ENCODE measurements around the gene GPR35. TPM values are rescaled to one million over a fixed set of nuclear protein-coding genes. Genes with fewer than 3 reads are reported as not detected.

The GPR35 gene
- total RNA-seq, 1 donor from 2014 or later: 0.77 TPM

GRCh38 chr2:240648155-240648649 is 22.9 kb downstream of the GPR35 start:
- no peaks in the 10 kb centered on the region for H3K36me3 Mint-ChIP-seq (ENCODE audit: low read depth, unreplicated experiment)
- no peak overlapping the region for H3K27ac Mint-ChIP-seq (ENCODE audit: unreplicated experiment)
- no peak overlapping the region for H3K4me3 Mint-ChIP-seq (ENCODE audit: unreplicated experiment)
- H3K27me3 Mint-ChIP-seq (ENCODE audit: unreplicated experiment): peaks cover 10% of the 10 kb centered on the region
- peaks cover 9% of the 10 kb centered on the region for H3K4me1 Mint-ChIP-seq (ENCODE audit: unreplicated experiment)
- peaks cover 4% of the 10 kb centered on the region for H3K9me3 Mint-ChIP-seq (ENCODE audit: unreplicated experiment)
- no peak for DNase-seq (ENCODE audit: low spot score)
- no peak for TF ChIP-seq CTCF (IDR thresholded peaks at IDR 0.05; ENCODE audit: unreplicated experiment)

DNA sequence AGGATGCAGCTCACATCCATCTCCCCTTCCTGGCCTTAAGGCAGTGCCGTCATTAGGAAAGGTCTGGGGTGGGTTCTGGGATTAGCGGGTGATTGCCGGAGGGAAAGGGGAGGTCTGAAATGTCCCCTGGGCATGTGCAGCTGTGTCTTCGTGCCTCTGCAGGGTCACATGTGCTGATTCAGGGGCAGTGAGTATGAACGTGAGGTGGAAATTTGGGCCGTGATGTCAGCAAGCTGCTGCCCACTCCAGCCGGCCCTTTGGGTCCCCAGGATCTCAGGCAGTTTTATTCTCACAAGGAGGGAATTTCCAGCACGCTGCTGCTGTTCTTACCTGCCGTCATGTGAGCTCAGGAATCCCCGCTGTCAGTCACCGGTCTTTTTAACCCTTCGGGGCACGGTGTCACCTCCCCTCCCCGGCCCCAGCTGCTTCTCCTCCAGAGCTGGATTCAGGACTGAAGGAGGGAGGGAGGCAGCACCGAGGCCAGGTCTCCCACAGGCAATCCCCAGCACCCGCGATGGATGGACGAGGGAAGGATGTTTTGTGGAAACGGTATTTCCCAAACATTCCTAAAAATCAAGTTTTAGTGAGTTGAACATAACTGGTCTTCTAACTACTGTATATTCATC is 23.5 kb downstream of the GPR35 start:
- no peak for DNase-seq (ENCODE audit: low spot score)
- H3K4me1 Mint-ChIP-seq (ENCODE audit: unreplicated experiment): peaks cover 9% of the 10 kb centered on the region
- H3K27ac Mint-ChIP-seq (ENCODE audit: unreplicated experiment): no peak overlapping the region
- peaks cover 4% of the 10 kb centered on the region for H3K9me3 Mint-ChIP-seq (ENCODE audit: unreplicated experiment)
- no peak overlapping the region for H3K4me3 Mint-ChIP-seq (ENCODE audit: unreplicated experiment)
- peaks cover 10% of the 10 kb centered on the region for H3K27me3 Mint-ChIP-seq (ENCODE audit: unreplicated experiment)
- H3K36me3 Mint-ChIP-seq (ENCODE audit: low read depth, unreplicated experiment): no peaks in the 10 kb centered on the region
- no peak for TF ChIP-seq CTCF (IDR thresholded peaks at IDR 0.05; ENCODE audit: unreplicated experiment)

GRCh38 chr2:240649331-240649730 is 24.1 kb downstream of the GPR35 start:
- no peak for TF ChIP-seq CTCF (IDR thresholded peaks at IDR 0.05; ENCODE audit: unreplicated experiment)
- DNase-seq (ENCODE audit: low spot score): no peak
- H3K9me3 Mint-ChIP-seq (ENCODE audit: unreplicated experiment): peaks cover 4% of the 10 kb centered on the region
- no peaks in the 10 kb centered on the region for H3K36me3 Mint-ChIP-seq (ENCODE audit: low read depth, unreplicated experiment)
- H3K27ac Mint-ChIP-seq (ENCODE audit: unreplicated experiment): no peak overlapping the region
- H3K4me1 Mint-ChIP-seq (ENCODE audit: unreplicated experiment): peaks cover 9% of the 10 kb centered on the region
- no peak overlapping the region for H3K4me3 Mint-ChIP-seq (ENCODE audit: unreplicated experiment)
- H3K27me3 Mint-ChIP-seq (ENCODE audit: unreplicated experiment): peaks cover 7% of the 10 kb centered on the region

- Mint-ChIP-seq H3K36me3 (ENCODE audit: low read depth, unreplicated experiment) (no peaks in the 10 kb centered on the region), H3K9me3 (ENCODE audit: unreplicated experiment) (peaks cover 4% of the 10 kb centered on the region), H3K27me3 (ENCODE audit: unreplicated experiment) (peaks cover 7% of the 10 kb centered on the region), H3K4me3 (ENCODE audit: unreplicated experiment) (no peak overlapping the region), H3K27ac (ENCODE audit: unreplicated experiment) (no peak overlapping the region), H3K4me1 (ENCODE audit: unreplicated experiment) (peaks cover 9% of the 10 kb centered on the region)
- TF ChIP-seq CTCF (IDR thresholded peaks at IDR 0.05; ENCODE audit: unreplicated experiment): no peak
- no peak for DNase-seq (ENCODE audit: low spot score)
These were observed 25.1 kb downstream of the GPR35 start for GRCh38 chr2:240650254-240650965.

DNA sequence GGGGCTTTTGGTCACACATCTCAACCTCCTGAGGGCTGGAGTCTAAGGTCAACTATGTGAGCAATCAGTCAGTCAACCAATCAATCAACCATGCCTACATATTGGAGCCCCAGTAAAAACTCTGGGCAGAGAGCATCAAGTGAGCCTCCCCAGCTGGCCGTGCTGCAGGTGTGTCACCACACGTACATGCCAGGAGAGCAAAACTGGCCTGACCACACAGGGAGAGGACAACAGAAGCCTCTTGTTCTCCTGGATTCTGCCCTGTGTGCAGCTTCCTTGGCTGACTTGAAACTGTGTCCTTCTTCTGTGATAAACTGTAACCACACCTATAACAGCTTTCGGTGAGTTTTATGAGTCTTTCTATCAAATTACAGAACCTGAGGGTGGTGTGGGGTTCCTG is 25.9 kb downstream of the GPR35 start:
- peaks cover 2% of the 10 kb centered on the region for H3K27me3 Mint-ChIP-seq (ENCODE audit: unreplicated experiment)
- DNase-seq (ENCODE audit: low spot score): no peak
- no peaks in the 10 kb centered on the region for H3K36me3 Mint-ChIP-seq (ENCODE audit: low read depth, unreplicated experiment)
- TF ChIP-seq CTCF (IDR thresholded peaks at IDR 0.05; ENCODE audit: unreplicated experiment): no peak
- peaks cover 4% of the 10 kb centered on the region for H3K9me3 Mint-ChIP-seq (ENCODE audit: unreplicated experiment)
- H3K4me3 Mint-ChIP-seq (ENCODE audit: unreplicated experiment): no peak overlapping the region
- H3K27ac Mint-ChIP-seq (ENCODE audit: unreplicated experiment): no peak overlapping the region
- peaks cover 8% of the 10 kb centered on the region for H3K4me1 Mint-ChIP-seq (ENCODE audit: unreplicated experiment)
